GM20431 (cell line): Measurements from ENCODE around the gene MYDGF.
"Not testable (repeated sequence)": the region's sequence is repeated elsewhere in the genome, so short reads cannot be mapped to it uniquely, and the experiment has no call there.

Experiments used
- in situ Hi-C: fragments of 300-500 bp; cut with MseI, MboI; formaldehyde crosslinking; loops from one replicate; pipeline ENCODE4 v1.15.0; 2020; ENCODE audit warnings: low sequenced_read_pairs; ENCODE audit not compliant: unreplicated experiment

MYDGF gene

GRCh38 chr19:4669723-4670480 lies at the start of gene MYDGF:
MYDGF (minus strand) TSS chr19:4670342; CDS start chr19:4670334, 8 bp downstream.
- in situ Hi-C loops: no loop called here

- in situ Hi-C loops: no loop called here
Measured at GRCh38 chr19:4719499-4719866, 49.3 kb upstream of the MYDGF start.

- in situ Hi-C loops: no loop called here
Measured at GRCh38 chr19:4717966-4718701, 48.0 kb upstream of the MYDGF start.

DNA sequence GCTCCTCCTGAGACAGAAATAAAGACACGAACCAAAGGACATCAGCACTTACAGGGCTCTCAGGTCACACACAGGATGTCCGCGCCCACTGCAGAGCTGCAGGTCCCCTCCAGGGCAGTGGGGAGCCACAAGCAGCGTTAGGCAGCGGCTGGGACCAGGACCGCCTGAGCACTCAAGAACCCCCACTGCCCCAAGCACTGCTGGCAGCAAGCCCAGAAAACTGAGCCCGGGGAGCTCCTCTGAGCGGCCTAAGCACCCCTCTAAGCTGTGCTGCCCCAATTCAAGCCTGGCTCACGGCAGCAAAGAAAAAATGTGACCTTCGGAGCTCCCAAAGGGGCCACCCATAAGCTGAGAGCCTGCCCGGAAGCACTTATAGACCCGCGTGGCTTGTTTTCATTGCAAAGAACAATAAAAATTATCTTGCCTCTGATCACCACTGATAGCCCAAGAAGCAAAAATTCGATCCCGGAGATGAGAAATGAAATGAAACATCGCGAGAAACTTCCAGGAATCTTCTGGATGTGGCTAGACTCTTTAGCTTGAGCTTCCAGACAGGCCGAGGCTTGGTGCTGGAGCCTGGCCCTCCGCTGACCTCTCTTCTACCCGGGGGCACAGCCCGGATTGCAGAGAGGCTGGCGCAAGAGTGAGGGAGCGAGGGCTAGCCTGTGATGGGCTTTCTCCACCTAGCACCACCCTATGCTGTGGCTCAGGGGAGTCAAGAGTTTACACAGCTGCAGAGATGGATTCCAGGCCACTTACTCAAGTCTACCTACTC lies 47.2 kb upstream of the MYDGF start:
- in situ Hi-C loops: no loop called here

- in situ Hi-C loops: no loop called here
Measured at GRCh38 chr19:4715529-4716221, 45.5 kb upstream of the MYDGF start.

DNA sequence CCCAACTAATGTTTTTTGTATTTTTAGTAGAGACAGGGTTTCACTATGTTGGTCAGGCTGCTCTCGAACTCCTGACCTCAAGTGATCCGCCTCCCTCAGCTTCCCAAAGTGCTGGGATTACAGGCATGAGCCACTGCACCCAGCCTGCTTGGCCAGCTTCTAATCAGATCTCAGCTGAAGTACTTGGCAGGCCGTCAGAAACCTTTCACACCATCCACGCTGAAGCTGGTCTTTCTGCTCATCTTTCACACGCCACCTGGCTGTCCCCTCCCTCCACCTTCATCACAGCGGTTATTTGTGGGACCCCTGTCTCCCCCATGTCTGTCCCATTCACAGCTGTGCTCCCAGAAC lies 45.0 kb upstream of the MYDGF start:
- in situ Hi-C loops: not testable (repeated sequence)

GRCh38 chr19:4714016-4714415 lies 43.9 kb upstream of the MYDGF start:
- in situ Hi-C loops: no loop called here

- in situ Hi-C loops: no loop called here
Measured at GRCh38 chr19:4713384-4713951, 43.3 kb upstream of the MYDGF start.

GRCh38 chr19:4712771-4713170 lies 42.6 kb upstream of the MYDGF start:
- in situ Hi-C loops: no loop called here

DNA sequence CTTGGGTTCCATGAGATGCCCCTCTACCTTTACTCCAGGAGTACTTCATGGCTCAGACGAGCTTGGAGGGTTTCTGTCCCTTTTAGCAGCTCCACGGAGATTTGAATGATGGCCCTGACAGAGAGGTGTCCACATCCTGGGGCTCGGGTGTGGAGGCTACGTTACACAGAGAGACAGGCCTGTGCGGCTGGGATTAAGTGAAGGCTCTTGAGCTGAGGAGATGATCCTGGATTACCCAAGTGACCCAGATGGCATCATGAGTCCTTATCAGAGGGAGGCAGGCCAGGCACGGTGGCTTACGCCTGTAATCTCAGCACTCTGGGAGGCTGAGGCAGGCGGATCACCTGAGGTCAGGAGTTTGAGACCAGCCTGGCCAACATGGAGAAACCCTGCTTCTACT lies 41.1 kb upstream of the MYDGF start:
- in situ Hi-C loops: no loop called here

GRCh38 chr19:4710281-4710600 lies 40.1 kb upstream of the MYDGF start:
- in situ Hi-C loops: no loop called here

GRCh38 chr19:4709440-4710280 lies 39.5 kb upstream of the MYDGF start:
- in situ Hi-C loops: no loop called here

DNA sequence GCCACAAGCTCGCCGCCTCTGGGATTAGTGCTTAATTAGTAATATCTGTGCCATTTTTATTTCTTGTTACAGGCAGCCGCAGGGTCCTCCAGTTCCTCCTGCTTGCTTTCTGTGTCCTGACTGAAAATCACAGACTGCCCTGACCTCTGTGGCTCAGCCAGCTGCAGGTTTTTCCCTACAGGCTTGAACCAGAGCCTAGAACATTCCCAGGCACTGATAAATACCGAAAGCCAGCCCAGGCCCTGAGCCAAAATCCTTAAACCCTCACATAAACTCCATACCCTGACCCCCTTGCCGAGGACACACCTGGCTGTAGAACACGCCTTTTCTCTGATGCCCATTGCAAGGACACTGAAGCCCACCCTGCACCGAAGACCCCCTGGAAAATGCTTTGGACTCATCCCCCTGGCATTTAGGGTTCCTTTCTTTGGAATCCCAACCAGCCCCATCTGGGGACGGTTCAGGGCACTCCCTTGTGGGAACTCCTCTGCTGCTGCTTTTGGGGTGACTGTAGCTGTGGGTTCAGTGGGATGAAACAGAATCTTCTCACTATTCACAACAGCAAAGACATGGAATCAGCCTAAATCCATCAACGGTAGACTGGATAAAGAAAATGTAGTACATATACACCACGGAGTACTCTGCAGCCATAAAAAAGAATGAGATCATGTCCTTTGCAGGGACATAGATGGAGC lies 38.0 kb upstream of the MYDGF start:
- in situ Hi-C loops: no loop called here

DNA sequence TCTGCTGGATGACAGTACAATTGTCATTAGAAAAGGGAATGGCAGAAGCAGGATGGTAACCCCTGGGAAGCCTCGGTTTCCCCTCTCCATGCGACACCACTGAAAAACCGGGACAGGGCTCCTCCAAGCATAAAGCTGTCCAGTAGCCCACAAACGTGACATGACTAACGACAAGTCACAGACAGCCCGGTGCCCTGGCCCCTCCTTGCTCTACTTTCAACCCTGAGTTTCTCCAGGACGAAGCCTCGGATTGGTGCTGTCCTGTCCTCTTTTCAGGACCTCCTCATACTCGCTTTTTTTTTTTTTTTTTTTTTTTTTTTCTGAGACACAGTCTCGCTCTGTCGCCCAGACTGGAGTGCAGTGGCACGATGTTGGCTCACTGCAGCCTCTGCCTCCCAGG lies 37.2 kb upstream of the MYDGF start:
- in situ Hi-C loops: no loop called here

DNA sequence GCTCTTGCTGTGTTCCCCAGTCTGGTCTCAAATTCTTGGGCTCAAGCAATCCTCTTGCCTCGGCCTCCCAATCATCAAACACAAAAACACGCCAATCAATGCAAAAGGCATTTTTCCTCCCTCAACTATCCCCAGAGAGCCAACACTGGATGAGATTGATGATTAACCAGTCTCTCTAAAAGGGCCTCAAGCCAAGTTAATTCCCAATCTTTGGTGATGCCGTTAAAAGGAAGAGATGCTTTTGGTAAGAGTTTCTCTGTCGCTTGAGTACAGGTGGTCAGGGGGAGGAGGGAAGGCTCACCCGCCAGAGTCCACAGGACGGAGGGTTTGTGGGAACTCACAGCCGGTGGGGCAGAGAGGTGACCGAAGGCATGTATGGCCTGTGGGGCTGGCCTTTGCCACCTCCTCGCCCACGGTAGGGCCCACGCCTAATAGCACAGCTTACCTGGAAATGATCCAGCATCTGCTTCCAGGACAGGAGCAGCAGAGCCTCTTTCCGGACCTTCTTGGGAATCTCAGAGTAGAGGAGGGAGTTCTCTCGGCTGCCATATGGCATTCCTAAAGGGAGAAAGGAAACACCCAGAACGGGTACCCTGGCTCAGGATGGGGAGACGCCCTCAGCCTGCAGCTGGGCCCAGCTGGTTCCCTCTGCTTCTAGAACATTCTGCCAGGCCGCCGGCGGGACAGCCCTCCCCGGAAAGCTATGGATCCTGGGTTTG lies 35.4 kb upstream of the MYDGF start:
- in situ Hi-C loops: no loop called here

- in situ Hi-C loops: no loop called here
Measured at GRCh38 chr19:4704317-4704673, 34.2 kb upstream of the MYDGF start.

- in situ Hi-C loops: no loop called here
Measured at GRCh38 chr19:4703671-4704316, 33.7 kb upstream of the MYDGF start.

DNA sequence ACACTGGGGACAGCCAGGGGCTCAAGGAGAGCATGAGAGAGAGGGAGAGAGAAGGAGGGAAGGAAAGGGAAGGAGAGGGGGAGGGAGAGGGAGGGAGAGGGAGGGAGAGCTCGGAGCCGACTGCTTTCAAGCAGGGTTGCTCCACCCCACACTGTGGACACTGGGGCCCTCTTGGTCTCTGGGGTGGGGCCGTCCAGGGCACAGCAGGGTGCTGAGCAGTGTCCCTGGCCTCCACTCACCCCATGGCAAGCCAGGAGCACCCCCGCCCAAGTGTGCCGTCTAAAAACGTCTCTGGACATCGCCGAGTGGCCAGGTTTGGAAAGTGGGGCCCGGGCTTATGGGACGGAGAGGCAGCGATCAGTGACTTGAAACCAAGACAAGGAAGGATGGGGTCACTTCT lies 32.6 kb upstream of the MYDGF start:
- in situ Hi-C loops: no loop called here
